Keratinocyte (primary cell): ENCODE measurements around the gene MST1. TPM values are rescaled to one million over a fixed set of nuclear protein-coding genes. Genes with fewer than 3 reads are reported as not detected.
A peak's percentile ranks its signal among the peaks of the same experiment; 100 is the strongest.
"Not testable (repeated sequence)": the region's sequence is repeated elsewhere in the genome, so short reads cannot be mapped to it uniquely, and the experiment has no call there.

Experiments
- DNase-seq: peaks from one replicate; pipeline ENCODE4 v3.0.0-alpha.2; 2011; ENCODE audit warnings: low read depth, missing footprints, low spot score
- FAIRE-seq: peaks from 2 replicates; lab custom pipeline; 2011; peaks lifted over from hg19 to GRCh38; lab: Jason Lieb, UNC
- H2AFZ ChIP-seq: 2 replicates; pipeline ENCODE4 v1.6.0; 2012; ENCODE audit warnings: low read length, control low read depth, inconsistent platforms; ENCODE audit not compliant: control insufficient read depth
- H3K27ac ChIP-seq: 2 replicates; pipeline ENCODE4 v1.5.1; 2011; ENCODE audit warnings: low read length; ENCODE audit not compliant: control insufficient read depth, insufficient read depth
- H3K27me3 ChIP-seq: 3 replicates; pipeline ENCODE4 v1.6.0; 2011; ENCODE audit warnings: low read length; ENCODE audit not compliant: control insufficient read depth, insufficient read depth; ENCODE audit errors: extremely low read depth
- H3K36me3 ChIP-seq, 2 experiments: 2 replicates in 1 of 2; 3 replicates in 1 of 2; pipeline ENCODE4 v1.5.1; 2011; ENCODE audit warnings: low read length in 2 of 2, mild to moderate bottlenecking in 1 of 2; ENCODE audit not compliant: control insufficient read depth in 2 of 2, insufficient read depth in 2 of 2; ENCODE audit errors: extremely low read depth in 1 of 2
- H3K4me1 ChIP-seq: 3 replicates; pipeline ENCODE4 v1.5.1; 2011; ENCODE audit warnings: low read length; ENCODE audit not compliant: control insufficient read depth, insufficient read depth; ENCODE audit errors: extremely low read depth
- H3K4me2 ChIP-seq: 3 replicates; pipeline ENCODE4 v1.6.0; 2011; ENCODE audit warnings: low read depth, low read length; ENCODE audit not compliant: control insufficient read depth, insufficient read depth; ENCODE audit errors: extremely low read depth
- H3K4me3 ChIP-seq, 3 experiments: fragments of 200-600 bp in 1 of 3; sonication (generic) in 1 of 3; 2 replicates in 2 of 3; 3 replicates in 1 of 3; pipeline ENCODE4 v1.5.1; 2011 to 2016; ENCODE audit warnings: low read length in 3 of 3, mild to moderate bottlenecking in 3 of 3, control low read depth in 2 of 3, inconsistent platforms in 1 of 3, low read depth in 1 of 3, mixed read lengths in 1 of 3, mixed run types in 1 of 3, moderate library complexity in 1 of 3; ENCODE audit not compliant: control insufficient read depth in 2 of 3, insufficient read depth in 2 of 3; ENCODE audit errors: extremely low read depth in 1 of 3
- H3K79me2 ChIP-seq: 2 replicates; pipeline ENCODE4 v1.6.0; 2012; ENCODE audit warnings: low read length; ENCODE audit not compliant: control insufficient read depth, insufficient read depth
- H3K9ac ChIP-seq: 3 replicates; pipeline ENCODE4 v1.6.0; 2011; ENCODE audit warnings: low read length; ENCODE audit not compliant: control insufficient read depth, insufficient read depth; ENCODE audit errors: extremely low read depth
- H3K9me1 ChIP-seq: 3 replicates; pipeline ENCODE4 v1.6.0; 2011; ENCODE audit warnings: low read length; ENCODE audit not compliant: control insufficient read depth, insufficient read depth; ENCODE audit errors: extremely low read depth
- H3K9me3 ChIP-seq: 2 replicates; pipeline ENCODE4 v1.5.1; 2012; ENCODE audit warnings: low read depth, low read length; ENCODE audit not compliant: control insufficient read depth
- H4K20me1 ChIP-seq: 3 replicates; pipeline ENCODE4 v1.6.0; 2011; ENCODE audit warnings: low read length; ENCODE audit not compliant: control insufficient read depth, insufficient read depth; ENCODE audit errors: extremely low read depth
- dilution Hi-C: fragments of 300-500 bp; cut with MboI; formaldehyde crosslinking; loops from one replicate; pipeline ENCODE4 v1.7.0; 2020; ENCODE audit warnings: low sequenced_read_pairs; ENCODE audit not compliant: extremely low pct_ligation_motif_present
- polyA plus RNA-seq, 5 experiments: library from polyadenylated mRNA; depleted of rRNA in 3 of 5; stranded (reverse) in 3 of 5; stranded (forward) in 1 of 5; unstranded in 1 of 5; fragments of >200 nt; gene quantifications; 1 replicate in 1 of 5; 2 replicates in 3 of 5; 3 replicates in 1 of 5; pipeline versions ENCODE4 v1.2.1 to v1.2.3, GENCODE V29; 2011 to 2012; ENCODE audit warnings: missing spikeins in 2 of 5, low read depth in 1 of 5, low replicate concordance in 1 of 5

The MST1 gene
- polyA plus RNA-seq, 1 donor (not counting 4 experiments of a cell fraction or from before 2014, with no cell fraction given) = 5.2 TPM

DNA sequence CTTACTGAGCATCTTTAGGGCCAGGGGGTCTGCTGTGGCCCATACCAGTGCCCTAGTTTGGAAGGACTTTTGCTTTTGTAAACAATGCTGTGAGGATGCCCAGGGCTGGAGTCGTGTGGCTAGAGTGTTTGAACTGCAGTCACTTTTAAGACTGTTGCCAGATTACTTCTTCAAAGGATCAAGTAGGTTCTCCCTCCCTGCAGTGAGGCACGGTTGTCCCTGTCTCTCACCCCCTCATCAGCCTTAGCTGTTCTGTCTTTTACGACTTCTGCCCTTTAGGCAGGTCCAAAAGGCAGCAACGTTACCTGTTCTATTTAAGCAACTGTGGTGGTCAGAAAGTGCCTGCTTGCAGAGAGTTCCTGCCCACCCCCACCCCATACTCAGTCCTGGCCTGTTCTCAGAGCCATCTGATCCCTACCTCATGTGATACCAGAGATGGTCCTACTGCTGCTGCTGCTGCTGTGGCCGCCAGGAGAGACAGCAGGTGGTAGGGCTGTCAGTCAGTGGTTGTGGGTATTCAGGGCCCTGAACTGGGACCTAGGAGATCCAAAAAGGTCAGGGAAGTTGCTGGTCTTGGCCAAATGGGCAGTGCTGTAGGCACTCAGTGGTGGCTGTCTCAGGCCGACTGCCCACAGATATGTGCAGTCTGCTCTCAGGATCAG, 5.3 kb upstream of the MST1 start:
- DNase-seq, H4K20me1 ChIP-seq, H3K9me3 ChIP-seq, H3K4me3 ChIP-seq, dilution Hi-C loops, H3K4me2 ChIP-seq, H3K4me1 ChIP-seq, FAIRE-seq, H2AFZ ChIP-seq, H3K9ac ChIP-seq, H3K9me1 ChIP-seq, H3K27me3 ChIP-seq, H3K27ac ChIP-seq: not testable (repeated sequence)
- Histone ChIP-seq H3K79me2 (peaks cover 23% of the 10 kb centered on the region), H3K36me3 (peaks cover 11 to 12% of the 10 kb centered on the region in 2 experiments)

DNA sequence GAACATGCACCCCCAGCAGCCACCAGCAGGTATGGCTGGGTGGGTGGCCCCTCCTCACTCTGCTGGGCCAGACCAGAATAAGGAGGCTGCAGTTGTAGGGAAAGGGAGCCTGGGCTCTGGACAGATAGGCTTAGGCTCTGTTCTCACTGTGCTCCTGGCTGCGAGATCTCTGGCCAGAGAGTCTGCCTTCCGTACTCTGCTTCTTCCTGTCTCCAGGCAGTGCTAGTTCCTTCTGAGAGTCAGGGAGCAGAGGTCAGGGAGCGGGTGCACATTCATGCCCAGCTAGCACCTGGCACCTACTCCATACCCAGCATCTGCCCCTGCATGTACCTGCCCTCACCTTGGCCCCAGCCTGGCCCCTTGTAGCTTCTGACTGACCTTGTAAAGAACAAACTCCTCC, 2.2 kb upstream of the MST1 start:
- H3K4me3 ChIP-seq, H3K4me1 ChIP-seq, H3K9ac ChIP-seq, H4K20me1 ChIP-seq, H3K9me1 ChIP-seq, H3K9me3 ChIP-seq, H3K36me3 ChIP-seq, H2AFZ ChIP-seq, dilution Hi-C loops, H3K27me3 ChIP-seq, H3K27ac ChIP-seq, FAIRE-seq, H3K4me2 ChIP-seq, DNase-seq: not testable (repeated sequence)
- peaks cover 24% of the 10 kb centered on the region for H3K79me2 ChIP-seq

DNA sequence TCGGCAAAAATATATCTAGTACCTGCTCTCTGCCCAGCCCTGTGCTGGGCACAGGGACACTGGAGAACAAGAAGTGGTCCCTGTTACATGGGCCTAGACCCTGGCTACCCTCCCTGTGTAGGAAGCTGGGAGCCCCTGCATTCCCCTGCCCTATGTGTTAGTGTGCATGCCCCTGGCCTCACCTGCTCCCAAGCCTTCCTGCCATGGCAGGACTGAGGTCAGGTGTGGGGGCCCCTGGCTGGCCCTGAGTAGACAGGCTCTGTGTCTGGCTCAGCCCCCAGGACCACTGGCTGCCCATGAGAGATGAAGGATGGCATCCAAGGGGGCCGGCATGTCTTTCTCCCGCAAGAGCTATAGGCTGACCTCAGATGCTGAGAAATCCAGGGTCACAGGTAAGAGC, 1.6 kb upstream of the MST1 start:
- H3K79me2 ChIP-seq = peaks cover 24% of the 10 kb centered on the region
- H3K27me3 ChIP-seq, FAIRE-seq, H3K9me3 ChIP-seq, H3K36me3 ChIP-seq, H3K27ac ChIP-seq, DNase-seq, H3K4me3 ChIP-seq, H3K4me2 ChIP-seq, H3K9ac ChIP-seq, H3K4me1 ChIP-seq, H4K20me1 ChIP-seq, H2AFZ ChIP-seq, H3K9me1 ChIP-seq, dilution Hi-C loops: not testable (repeated sequence)

DNA sequence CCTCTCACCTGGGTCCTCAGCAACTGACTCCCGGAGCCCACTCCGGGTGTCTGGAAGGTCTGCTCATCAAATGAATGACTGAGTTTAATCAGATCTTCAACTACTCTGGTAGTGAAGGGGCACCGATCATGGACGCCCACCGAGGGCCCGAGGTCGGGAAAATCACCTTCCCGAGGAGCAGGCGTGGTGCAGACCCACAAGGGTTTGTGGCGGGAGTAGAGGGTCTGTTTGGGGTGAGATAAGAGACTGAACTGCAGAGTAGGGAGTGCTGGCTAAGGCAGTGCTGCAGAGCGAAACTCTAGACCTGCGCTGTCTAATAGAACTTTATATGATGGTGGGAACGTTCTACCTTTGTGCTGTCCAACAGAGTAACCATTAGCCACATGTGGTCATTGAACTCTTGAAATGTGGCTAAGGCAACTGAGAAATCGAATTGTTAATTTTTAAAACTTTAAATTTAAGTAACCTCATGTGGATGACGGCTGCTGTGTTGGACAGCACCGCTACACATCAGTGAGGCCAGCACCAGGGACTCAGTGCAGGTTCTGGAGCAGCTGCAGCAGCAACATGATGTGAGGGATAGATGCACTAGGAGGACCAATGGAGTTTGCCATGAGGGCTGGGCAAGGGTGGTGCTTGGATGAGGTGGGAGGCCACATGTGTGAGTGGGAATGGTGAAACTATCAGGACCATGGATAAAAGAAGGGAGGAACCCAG, 792 bp upstream of the MST1 start:
- H3K9me1 ChIP-seq, H3K4me1 ChIP-seq, FAIRE-seq, H4K20me1 ChIP-seq, DNase-seq, H3K9me3 ChIP-seq, H3K36me3 ChIP-seq, H3K27me3 ChIP-seq, dilution Hi-C loops: not testable (repeated sequence)
- H2AFZ ChIP-seq = peak overlapping the region; percentile 85
- peak overlapping the region; percentile 84 for H3K9ac ChIP-seq
- H3K4me2 ChIP-seq = peak overlapping the region; percentile 94
- peak overlapping the region; percentile 54 for H3K27ac ChIP-seq
- H3K4me3 ChIP-seq = peak overlapping the region; percentile 83 to 92 (median 86)
- peaks cover 24% of the 10 kb centered on the region for H3K79me2 ChIP-seq
